ENCODE results near the gene ARHGEF3.

Gene ARHGEF3

GRCh38 chr3:56795097-56795828 is 6.5 kb downstream of the ARHGEF3 start:
- DNase-seq, result no peak

- DNase-seq, result no peak
Measured at GRCh38 chr3:56792193-56792592, 9.6 kb downstream of the ARHGEF3 start.

- DNase-seq, result no peak
Measured at GRCh38 chr3:56790016-56790821, 11.5 kb downstream of the ARHGEF3 start.

- DNase-seq, result no peak
Measured at GRCh38 chr3:56789076-56789475, 12.7 kb downstream of the ARHGEF3 start.

- DNase-seq, result no peak
Measured at GRCh38 chr3:56788521-56788920, 13.2 kb downstream of the ARHGEF3 start.

- no peak for DNase-seq
Measured at GRCh38 chr3:56787784-56788256, 13.9 kb downstream of the ARHGEF3 start.

GRCh38 chr3:56787258-56787775 is 14.4 kb downstream of the ARHGEF3 start:
- no peak for DNase-seq

- no peak for DNase-seq
Measured at GRCh38 chr3:56785499-56785898, 16.2 kb downstream of the ARHGEF3 start.

- DNase-seq, result no peak
Measured at GRCh38 chr3:56784448-56785001, 17.2 kb downstream of the ARHGEF3 start.

- peak; percentile 81 for DNase-seq
Measured at GRCh38 chr3:56783644-56784447, 17.9 kb downstream of the ARHGEF3 start.

GRCh38 chr3:56782906-56783305 is 18.8 kb downstream of the ARHGEF3 start:
- DNase-seq, result no peak

- no peak for DNase-seq
Measured at GRCh38 chr3:56782215-56782614, 19.5 kb downstream of the ARHGEF3 start.

GRCh38 chr3:56781762-56782161 is 20.0 kb downstream of the ARHGEF3 start:
- no peak for DNase-seq

- no peak for DNase-seq
Measured at GRCh38 chr3:56780936-56781335, 20.8 kb downstream of the ARHGEF3 start.

GRCh38 chr3:56778893-56779292 is 22.9 kb downstream of the ARHGEF3 start:
- no peak for DNase-seq

- DNase-seq, result no peak
Measured at GRCh38 chr3:56776556-56776950, 25.2 kb downstream of the ARHGEF3 start.

GRCh38 chr3:56775838-56776555 is 25.8 kb downstream of the ARHGEF3 start:
- DNase-seq, result no peak

- no peak for DNase-seq
Measured at GRCh38 chr3:56775445-56775837, 26.3 kb downstream of the ARHGEF3 start.

GRCh38 chr3:56773986-56774385 is 27.8 kb downstream of the ARHGEF3 start:
- DNase-seq, result peak; percentile 13

GRCh38 chr3:56772952-56773938 is 28.5 kb downstream of the ARHGEF3 start:
- DNase-seq, result no peak

GRCh38 chr3:56771376-56771775 is 30.4 kb downstream of the ARHGEF3 start:
- peak; percentile 73 for DNase-seq

All from NCI-H2171 treated with DMSO at 0.1 percent for 48 hours (cell line).